Brain pericyte (primary cell): ENCODE measurements around the gene MICU2.

ENCODE experiments used
- DNase-seq: peaks from one replicate; pipeline ENCODE4 v3.0.0-alpha.2; 2012; ENCODE audit warnings: low read depth, low spot score

The MICU2 gene

GRCh38 chr13:21546372-21546771 lies 57.6 kb downstream of the MICU2 start:
- DNase-seq: no peak

- DNase-seq: no peak
These were observed 59.5 kb downstream of the MICU2 start for GRCh38 chr13:21544515-21544914.

- no peak for DNase-seq
These were observed 61.4 kb downstream of the MICU2 start for GRCh38 chr13:21542563-21542962.

- DNase-seq: peak; percentile 13
These were observed 62.0 kb downstream of the MICU2 start for GRCh38 chr13:21541980-21542379.

GRCh38 chr13:21541271-21541670 lies 62.7 kb downstream of the MICU2 start:
- DNase-seq: no peak

- no peak for DNase-seq
These were observed 64.3 kb downstream of the MICU2 start for GRCh38 chr13:21539687-21540086.

DNA sequence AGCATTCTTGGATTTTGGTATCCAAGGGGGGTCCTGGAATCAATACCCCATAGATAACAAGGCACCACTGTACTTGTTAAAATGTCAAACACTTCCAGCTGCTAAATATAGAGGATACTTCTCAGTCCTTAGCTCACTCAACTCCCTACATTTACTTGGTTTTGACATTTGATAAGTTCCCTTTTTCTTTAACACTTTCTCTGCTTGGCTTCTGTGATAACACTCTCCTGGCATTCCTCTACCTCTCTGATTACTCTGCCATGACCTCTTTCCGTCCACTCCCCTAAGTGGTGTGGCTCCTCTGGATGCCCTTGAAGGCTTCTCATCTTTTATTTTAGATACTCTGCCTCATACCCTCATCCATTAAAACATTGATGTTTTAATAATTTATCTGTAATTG lies 65.2 kb downstream of the MICU2 start:
- no peak for DNase-seq

GRCh38 chr13:21538280-21538679 lies 65.7 kb downstream of the MICU2 start:
- no peak for DNase-seq

- no peak for DNase-seq
These were observed 66.9 kb downstream of the MICU2 start for GRCh38 chr13:21537105-21537504.

DNA sequence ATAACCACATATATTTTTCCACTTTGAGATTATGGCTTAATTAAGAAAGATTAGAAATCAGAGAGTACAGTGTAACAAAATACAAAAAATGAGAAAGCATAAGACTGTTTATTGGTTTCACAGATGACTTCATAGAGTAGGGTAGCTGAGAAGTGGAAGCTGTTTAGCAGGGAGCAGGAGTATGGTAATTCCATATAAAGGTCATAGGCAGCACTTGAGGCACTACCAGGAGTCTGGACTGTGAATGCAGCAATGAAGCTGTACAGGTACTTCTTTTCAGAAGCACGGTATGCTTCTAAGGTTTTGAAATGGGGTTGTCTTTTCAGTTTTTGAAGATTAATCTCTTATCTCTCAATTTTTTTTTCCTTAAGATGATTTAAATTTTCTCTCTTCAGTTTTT lies 69.2 kb downstream of the MICU2 start:
- no peak for DNase-seq

DNA sequence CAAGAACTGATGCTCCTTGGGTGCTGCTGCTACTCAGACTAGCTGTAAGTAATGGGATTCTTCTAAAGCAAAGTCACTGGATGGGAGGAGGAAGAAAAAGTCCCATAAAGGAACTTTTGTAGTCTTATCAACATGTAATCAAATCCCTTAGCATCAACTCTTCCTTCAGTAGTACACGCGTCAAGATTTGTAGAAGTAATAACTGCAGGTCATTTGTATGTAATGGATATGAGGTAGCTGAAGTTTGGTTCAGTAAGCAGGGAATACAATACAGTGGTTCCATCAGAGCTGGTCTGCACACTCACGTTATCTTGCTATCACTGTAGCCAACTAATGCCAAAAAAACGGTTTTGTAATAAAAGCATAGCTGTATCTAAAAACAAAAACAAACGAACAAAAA lies 72.5 kb downstream of the MICU2 start:
- DNase-seq: no peak

GRCh38 chr13:21530656-21531055 lies 73.3 kb downstream of the MICU2 start:
- no peak for DNase-seq

GRCh38 chr13:21529146-21529893 lies 74.7 kb downstream of the MICU2 start:
- DNase-seq: no peak

GRCh38 chr13:21528616-21529015 lies 75.4 kb downstream of the MICU2 start:
- no peak for DNase-seq

- DNase-seq: no peak
These were observed 77.0 kb downstream of the MICU2 start for GRCh38 chr13:21526707-21527540.

GRCh38 chr13:21522847-21523246 lies 81.1 kb downstream of the MICU2 start:
- no peak for DNase-seq

- DNase-seq: no peak
These were observed 81.8 kb downstream of the MICU2 start for GRCh38 chr13:21522130-21522529.

GRCh38 chr13:21518617-21519144 lies 85.3 kb downstream of the MICU2 start:
- DNase-seq: no peak

DNA sequence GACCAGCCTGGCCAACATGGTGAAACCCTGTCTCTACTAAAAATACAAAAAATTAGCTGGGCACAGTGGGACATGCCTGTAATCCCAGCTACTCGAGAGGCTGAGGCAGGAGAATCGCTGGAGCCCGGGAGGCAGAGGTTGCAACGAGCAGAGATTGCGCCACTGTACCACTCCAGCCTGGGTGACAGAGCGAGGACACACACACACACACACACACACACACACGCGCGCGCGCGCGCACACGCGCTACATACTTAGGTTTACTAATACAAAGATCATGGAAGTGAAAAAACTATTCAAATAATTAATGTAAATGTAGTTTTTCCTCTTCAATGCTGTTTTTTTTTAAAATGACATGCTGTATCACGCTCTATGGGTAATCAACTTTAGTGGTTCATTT lies 86.4 kb downstream of the MICU2 start:
- no peak for DNase-seq

- DNase-seq: no peak
These were observed 87.2 kb downstream of the MICU2 start for GRCh38 chr13:21516805-21517204.

DNA sequence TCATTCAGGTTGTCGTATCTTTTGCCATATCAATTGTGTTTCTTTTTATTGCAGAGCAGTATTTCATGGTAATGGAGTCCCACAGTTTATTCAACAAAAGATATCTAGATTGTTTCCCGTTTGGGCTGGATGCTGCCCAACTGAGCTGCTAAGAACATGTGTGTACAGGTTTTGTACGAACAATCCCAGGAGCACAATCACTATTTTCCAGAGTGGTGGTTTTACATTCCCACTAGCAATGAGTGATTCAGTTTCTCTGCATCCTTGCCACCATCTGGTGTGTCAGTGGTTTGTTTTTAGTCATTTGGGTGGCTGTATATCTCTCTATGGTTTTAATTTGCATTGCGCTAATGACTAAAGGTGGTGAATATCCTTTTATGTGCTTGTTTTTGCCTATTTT lies 92.1 kb downstream of the MICU2 start:
- DNase-seq: no peak

GRCh38 chr13:21504379-21504778 lies 99.6 kb downstream of the MICU2 start:
- no peak for DNase-seq

- no peak for DNase-seq
These were observed 102.3 kb downstream of the MICU2 start for GRCh38 chr13:21501686-21502085.
